Activated CD4-positive, alpha-beta T cell treated with anti-CD3 and anti-CD28 coated beads, Interleukin-2, amount 50 U/mL, for 4 hours (primary cell): ENCODE data around the gene WDR89.
"Not testable (repeated sequence)": the region's sequence is repeated elsewhere in the genome, so short reads cannot be mapped to it uniquely, and the experiment has no call there.

Experiments used
- DNase-seq, 2 experiments: peaks; one replicate each; pipeline ENCODE4 v3.0.0-alpha.2; 2020

WDR89 gene

DNA sequence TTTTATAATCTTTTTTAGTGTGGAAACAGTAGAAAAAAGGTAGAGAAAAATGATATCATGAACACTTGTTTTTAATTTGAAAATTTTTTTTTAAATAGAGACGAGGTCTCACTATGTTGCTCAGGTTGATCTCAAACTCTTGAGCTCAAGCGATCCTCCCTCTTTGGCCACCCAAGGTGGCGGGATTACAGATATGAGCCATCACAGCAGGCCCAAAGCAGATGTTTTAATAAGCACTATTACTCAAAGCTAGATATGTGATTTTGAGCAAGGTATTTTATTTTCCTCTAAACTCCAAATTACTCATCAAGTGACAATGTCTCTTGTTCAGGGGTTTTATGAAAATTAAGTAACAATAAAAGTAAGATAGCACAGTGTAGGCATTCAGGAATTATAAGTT, 10.7 kb upstream of the WDR89 start:
- DNase-seq = no peak

DNA sequence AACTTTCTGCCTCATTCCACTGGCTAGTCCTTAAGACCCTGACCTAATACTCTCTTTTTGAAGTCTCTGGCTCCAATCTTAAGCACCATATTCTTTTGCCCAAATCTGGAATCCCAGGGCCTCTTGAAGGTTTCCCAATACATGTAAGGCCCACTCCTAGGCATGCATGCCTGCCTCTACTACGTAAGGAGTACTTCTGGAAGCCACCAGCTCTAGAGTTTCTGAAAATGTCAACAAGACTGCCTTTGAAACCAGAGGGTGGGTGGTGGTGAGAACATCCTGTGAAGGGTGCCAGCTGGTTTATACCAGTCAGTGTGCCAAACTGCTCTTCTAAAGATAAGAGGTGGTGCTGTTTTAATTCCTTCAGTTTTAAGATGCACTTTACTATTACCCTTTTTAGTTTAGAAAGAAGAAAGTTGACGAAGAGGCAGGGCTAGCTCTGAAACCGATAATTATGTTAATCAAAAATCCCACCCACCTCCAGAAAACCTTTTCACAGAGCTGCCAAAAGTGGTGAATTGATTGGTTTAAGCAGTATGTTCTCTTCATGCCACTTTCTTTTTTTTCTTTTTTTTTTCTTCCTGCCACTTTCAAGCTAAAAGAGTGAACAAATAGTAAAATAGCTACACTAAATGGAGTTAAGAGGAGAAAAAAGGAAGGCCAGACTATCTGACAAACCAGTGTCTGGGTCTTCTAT, 8.7 kb upstream of the WDR89 start:
- DNase-seq = peak; percentile 27 to 34

DNA sequence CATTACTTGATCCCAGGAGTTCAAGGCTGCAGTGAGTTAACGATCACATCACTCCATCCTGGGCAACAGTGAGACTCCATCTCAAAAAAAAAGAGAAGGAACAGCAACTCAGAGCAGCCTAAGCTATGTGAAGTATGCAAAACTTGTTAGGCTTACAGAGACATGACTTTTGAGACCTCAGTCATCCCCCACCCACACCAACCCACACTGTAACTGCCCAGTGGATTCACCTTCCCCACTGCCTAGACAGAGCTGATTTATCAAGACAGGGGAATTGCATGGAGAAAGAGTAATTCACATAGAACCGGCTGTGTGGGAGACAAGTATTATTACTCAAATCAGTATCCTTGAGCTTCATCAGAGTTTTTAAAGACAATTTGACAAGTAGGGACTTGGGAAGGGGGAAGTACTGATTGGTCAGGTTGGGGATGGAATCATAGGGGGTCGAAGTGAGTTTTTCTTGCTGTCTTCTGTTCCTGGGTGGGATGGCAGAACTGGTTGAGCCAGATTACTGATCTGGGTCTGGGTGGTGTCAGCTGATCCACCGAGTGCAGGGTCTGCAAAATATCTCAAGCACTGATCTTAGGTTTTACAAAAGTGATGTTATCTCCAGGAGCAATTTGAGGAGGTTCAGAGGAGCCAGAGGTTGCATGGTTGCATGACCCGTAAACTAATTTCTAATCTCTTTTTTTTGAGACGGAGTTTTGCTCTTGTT, 6.2 kb upstream of the WDR89 start:
- DNase-seq = no peak

DNA sequence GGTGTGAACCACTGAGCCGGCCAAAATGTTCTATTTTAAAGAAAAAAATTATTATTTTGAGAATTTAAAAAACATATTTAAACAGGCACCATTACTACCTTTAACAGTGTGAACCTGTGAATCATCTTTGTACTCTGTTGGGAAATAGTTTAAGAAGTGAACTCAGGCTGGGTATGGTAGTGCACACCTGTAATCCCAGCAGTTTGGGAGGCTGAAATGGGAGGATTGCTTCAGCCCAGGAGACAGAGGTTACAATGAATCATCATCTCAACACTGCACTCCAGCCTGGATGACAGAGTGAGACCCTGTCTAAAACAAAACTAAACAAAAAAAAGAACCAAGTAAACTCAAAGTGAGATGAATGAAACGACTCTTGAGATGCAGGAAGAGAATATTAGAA, 3.1 kb upstream of the WDR89 start:
- DNase-seq = no peak

DNA sequence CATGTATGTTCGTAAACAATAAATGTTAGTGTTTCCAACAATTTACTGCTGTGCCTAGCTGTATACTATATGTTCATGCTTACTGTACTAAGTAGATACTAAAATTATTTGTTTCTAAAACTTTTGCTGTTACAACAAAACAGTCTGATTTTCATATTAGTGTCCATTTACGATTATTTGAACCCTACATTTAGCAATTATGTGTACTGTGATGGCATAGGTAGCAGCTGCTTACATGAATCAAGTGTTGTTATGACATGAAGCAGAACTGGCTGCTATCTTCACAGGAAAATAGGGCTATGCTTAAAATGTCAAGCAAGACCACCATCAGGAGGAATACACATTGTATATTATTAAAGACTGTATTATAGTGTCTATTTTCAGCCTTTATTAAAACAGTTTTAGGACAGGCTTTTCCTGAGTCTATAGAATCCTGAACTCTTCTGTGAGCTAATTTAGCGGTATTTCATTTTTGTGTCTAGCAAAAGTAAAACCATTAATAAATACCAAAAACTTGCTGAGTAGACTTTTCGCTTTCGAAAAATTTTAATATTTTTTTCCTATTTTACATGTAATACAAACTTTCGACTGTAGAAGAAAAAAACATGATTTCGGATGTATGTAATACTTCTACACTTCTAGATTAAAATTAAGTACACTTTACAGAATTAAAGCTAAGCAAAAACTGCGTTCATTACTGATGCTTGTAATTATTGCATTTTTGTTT, 1.1 kb upstream of the WDR89 start:
- DNase-seq = no peak

DNA sequence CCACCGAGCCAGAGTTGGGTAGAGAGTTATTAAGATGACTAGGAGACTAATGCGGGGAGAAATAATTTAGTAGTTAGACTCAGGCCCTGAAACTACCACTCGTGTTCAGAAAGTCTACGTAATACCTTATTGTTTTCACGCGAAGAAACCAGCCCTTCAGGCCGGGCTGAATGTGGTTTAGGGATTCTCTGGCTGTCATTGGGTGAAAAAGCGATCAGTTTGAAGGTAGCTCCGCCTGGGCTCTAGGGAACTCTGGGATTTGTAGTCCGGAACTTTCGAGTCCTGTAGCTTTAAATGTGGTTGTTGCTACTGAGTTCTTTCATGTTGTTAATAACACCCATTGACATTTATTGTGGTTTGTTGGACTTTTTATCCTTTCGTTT, 549 bp upstream of the WDR89 start:
- peak; percentile 68 to 73 for DNase-seq

DNA sequence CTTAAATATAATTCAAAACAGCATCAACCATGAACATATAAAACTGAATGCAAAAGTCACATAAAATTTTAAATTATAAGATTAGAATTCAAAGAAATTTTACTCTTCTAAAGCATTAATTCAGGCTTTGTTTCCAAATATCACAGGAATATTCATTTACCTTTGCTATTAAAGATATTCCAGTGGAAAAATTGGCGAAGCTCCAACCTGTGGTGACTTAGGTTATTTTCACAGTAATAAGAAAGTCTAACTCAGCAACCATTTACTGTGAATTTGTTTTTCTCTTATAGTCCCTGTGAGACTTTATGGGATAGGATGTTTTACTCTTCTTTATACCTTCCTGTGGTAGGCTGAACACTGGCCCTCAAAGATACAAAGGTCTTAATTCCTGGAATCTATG, 3.2 kb downstream of the WDR89 start:
- no peak for DNase-seq

DNA sequence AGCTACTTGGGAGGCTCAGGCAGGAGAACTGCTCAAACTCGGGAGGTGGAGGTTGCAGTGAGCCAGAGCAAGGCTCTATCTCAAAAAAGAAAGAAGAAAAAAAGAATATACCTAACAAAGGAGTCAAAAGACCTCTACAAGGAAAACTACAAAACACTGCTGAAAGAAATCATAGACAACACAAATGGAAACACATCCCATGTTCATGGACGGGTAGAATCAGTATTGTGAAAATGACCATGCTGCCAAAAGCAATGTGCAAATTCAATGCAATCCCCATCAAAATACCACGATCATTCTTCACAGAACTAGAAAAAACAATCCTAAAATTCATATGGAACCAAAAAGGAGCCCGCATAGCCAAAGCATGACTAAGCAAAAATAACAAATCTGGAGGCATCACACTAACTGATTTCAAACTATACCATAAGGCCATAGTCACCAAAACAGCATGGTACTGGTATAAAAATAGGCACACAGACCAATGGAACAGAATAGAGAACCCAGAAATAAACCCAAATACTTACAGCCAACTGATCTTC, 5.5 kb downstream of the WDR89 start:
- not testable (repeated sequence) for DNase-seq

DNA sequence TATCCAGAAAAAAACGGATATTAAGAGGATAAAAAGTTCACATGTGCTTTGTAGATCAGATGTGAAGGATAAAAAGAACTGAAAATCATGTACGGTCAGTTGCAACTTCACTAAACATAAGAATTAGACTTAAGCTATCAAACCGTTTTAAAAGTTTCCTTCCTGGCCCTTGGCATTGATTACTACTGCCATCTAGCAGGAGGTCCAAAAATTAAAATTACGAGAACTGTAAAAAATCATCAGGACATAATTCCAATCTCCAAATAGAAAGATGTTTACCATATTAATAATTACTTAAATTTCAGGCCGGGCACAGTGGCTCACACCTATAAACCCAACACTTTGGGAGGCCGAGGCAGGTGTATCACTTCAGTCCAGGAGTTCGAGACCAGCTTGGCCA, 7.9 kb downstream of the WDR89 start:
- DNase-seq = no peak

DNA sequence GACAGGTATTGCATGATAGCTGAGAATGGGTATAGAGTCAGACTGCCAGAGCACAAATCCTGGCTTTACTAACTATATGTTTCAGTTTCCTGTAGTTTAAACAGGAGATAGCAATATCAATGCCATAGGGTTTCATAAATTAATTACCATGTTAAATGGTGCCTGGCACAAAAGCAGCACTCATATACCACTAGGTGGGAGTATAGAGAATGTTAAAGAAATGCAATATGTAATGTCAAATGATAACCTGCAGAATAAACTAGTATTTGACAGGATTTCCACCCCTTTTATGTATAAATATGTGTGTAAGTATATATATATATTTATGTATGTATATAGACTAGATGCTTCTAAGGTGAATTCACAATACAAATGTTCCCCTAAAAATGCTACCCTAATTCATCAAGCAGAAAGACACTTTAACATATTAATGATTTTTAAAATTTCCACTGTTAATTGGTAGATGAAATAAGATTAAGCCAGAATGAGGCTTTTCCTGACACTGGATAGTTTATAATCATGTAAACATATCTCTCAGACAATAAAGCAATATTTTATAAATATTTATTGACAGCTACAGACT, 8.6 kb downstream of the WDR89 start:
- DNase-seq = no peak

DNA sequence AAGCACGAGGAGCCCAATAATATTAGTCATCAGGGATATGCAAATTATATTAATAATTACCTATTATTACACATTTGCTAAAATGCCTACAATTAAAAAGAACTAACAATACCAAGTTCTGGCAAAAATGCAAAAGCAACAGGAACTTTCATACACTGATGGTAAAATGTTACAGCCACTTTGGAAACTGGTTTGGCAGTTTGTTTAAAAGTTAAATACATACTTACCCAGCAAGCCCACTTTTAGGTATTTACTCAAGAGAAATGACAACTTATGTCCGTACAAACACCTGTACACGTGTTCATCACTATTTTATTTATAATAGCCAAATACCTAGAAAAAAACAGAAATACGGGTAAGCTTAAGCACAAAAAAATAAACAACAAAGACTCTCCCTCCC, 17.0 kb downstream of the WDR89 start:
- DNase-seq = no peak

DNA sequence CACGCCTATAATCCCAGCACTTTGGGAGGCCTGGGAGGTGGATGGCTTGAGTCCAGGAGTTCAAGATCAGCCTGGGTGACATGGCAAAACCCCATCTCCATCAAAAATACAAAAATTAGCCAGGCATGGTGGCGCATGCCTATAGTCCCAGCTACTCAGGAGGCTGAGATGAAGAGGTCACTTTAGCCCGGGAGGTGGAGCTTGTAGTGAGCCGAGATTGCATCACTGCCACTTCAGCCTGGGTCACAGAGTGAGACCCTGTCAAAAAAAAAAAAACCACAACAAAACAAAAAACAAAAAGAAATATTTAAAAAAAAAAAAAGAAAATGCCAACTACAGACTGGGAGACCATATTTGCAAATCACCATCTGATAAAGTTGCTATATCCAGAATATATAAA, 17.5 kb downstream of the WDR89 start:
- no peak for DNase-seq

DNA sequence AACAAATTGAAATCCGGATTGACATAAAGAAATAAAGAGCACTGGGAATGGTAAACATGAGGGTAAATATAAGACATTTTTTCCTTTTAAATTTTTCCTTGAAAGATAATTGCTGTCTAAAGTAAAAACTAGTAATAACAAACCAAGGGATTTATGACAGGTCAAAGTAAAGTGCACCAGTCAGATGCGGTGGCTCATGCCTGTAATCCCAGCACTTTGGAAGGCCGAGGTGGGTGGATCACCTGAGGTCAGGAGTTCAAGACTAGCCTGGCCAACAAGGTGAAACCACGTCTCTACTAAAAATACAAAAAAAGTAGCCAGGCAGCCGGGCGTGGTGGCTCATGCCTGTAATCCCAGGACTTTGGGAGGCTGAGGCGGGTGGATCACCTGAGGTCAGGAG, 19.7 kb downstream of the WDR89 start:
- not testable (repeated sequence) for DNase-seq

DNA sequence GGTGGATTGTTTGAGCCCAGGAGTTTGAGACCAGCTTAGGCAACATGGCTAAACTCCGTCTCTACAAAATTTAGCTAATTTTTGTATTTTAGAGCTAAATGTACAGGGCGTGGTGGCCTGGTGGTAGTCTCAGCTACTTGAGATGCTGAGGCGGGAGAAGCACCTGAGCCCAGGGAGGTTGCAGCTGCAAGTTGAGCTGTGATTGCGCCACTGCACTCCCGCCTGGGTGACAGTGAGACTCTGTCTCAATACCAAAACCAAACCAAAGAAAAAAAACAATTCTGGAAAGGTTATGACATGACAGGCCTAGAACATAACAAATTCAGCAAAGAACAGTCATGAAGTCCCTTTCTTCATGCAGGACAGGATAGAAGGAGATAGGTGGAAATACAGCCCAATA, 25.7 kb downstream of the WDR89 start:
- no peak for DNase-seq

DNA sequence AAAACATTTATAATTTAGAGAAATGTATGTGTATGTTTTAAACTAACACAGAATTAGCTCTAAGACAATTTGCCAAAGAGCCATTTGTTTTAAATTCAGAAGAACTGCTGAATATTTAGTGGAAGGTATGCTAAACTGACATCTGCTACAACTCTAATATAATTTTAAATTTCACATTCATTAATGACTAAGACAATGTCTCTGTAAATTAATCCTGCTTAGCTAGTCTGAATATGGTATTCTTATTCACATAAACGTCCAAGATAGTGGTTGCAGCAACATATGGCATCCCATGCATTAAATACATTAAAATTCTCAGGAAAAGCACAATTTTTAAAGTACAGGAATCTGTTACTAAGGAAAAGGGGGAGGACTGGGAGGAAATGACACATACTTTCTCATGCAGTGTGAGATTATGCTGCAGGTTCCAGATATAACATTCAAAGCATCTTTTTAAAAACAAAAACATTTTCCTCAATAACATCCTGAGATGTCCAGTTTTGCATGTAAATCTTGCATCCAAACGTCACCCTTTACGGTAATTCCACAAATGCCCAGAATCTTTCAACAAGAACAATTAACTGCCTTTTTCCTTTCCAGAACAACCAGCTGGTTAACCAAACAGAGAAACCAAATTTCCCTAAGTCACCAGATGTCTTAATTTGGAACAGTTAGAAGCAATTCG, 26.9 kb downstream of the WDR89 start:
- no peak for DNase-seq

DNA sequence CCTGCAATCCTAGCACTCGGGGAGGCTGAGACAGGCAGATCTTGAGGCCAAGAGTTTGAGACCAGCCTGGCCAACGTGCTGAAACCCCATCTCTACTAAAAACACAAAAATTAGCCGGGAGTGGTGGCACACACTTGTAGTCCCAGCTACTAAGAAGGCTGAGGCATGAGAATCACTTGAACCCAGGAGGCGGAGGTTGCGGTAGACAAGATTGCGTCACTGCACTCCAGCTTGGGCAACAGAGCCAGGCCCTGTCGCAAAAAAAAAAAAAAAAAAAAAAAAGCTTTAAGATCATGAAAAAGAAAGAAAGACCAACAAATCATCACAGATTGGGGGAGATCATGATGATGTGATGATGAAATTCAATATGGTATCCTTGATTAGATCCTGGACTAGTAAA, 30.6 kb downstream of the WDR89 start:
- DNase-seq = no peak

DNA sequence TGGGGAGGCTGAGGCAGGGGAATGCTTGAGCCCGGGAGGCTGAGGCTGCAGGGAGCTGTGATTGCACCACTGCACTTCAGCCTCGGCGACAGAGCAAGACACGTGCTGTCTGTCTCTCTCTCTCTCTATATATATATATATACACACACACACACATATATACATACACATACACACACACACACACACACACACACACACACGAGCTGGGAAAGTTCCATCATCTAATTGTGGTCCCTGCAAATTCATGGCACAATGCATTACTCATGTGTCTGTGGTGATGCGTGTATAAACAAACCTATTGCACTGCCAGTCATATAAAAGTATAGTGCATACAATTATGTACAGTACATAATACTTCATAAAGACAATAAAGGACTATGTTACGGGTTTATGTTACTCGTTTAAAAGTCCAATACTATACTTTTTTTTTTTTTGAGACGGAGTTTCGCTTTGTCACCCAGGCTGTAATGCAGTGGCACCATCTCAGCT, 36.6 kb downstream of the WDR89 start:
- DNase-seq = no peak

DNA sequence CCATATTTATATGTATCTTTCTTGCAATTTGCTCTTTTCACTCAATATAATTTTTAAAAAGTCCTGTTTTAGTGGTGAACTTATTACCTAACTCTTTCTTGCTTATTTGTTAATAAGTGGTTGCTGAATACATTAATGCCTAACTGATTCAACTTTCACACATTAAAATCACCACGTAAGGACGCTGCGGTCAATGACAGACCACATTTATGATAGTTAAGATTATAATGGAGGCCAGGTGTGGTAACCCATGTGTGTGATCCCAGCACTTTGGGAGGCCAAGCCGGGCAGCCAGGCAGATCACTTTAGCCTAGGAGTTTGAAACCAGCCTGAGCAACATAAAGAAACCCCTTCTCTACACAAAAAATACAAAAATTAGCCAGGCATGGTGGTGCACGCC, 37.0 kb downstream of the WDR89 start:
- DNase-seq = no peak

DNA sequence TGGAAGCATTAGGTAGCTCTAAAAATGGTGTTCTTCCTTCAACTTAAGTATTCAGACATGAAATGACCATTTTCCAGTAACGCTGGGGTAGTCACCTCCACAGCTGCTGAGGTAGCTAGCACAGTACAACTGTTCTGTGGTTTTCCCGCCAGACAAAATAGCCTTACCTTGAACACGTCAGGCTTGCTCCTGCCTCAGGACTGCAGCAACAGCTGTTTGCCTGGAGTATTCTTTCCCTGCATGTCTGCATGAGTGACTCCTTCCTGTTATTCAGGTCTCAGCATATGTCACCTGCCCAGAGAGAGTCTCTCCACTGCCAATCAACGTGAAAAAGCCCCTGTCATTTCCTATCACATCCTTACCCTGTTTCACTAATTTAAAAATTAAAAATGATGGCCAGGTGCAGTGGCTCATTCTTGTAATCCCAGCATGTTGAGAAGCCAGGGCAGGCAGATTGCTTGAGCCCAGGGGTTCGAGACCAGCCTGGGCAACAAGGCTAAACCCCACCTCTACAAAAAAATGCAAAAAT, 37.9 kb downstream of the WDR89 start:
- no peak for DNase-seq

DNA sequence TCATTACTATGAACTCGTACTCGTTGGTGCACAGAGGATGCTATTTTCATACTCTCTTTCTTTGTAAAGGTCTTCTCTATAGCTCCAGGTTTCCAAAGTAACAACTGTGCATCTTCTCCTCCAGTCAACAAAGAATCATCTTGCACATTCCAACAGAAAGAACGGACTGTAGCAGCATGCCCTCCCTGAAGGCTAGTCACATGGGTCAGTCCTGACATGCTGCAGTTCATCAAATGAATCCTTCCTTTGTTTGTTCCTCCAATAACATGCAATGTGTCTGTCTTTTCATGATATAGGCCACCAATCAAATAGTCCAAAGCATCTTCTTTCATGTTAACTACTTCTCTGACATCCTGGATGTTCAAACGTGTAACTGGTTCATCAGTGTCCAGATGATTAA, 42.9 kb downstream of the WDR89 start:
- DNase-seq = no peak

DNA sequence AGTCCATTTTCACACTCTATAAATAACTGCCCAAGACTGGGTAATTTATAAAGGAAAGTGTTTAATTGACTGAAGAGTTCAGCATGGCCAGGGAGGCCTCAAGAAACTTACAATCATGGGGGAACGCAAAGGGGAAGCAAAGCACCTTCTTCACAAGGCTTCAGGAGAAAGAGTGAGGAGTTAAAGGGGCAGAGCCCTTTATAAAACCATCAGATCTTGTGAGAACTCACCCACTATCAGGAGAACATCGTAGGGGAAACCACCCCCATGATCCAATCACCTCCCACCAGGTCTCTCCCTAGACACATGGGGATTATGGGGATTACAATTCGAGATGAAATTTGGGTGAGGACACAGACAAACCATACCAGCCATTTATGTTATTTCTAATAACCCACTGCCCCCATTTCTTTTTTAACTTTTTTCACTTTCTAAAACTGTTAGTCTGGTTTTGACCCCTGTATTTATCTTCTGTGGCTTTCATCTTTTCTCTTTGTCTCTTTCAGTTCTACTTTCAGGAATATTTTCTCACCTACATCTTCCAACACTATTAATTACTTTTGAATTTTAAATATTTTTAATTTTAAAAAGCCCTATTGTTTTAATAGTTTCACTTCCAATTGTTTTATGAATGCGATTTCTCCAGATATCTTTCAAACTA, 44.5 kb downstream of the WDR89 start:
- DNase-seq = no peak
